ACC112 (cell line): ENCODE measurements around the gene SUGT1.
"Not testable (repeated sequence)": the region's sequence is repeated elsewhere in the genome, so short reads cannot be mapped to it uniquely, and the experiment has no call there.

ENCODE experiments used
- H2AFZ ChIP-seq: fragments of 200-600 bp; sonication (generic); one replicate; pipeline ENCODE4 v1.6.0; 2017; ENCODE audit warnings: antibody characterized with exemption, low read length; ENCODE audit not compliant: unreplicated experiment
- H3K27ac ChIP-seq: fragments of 200-600 bp; sonication (generic); 2 replicates; pipeline ENCODE4 v1.5.1; 2014; ENCODE audit warnings: low read depth, mild to moderate bottlenecking, antibody characterized with exemption, low read length, moderate library complexity
- H3K27me3 ChIP-seq: fragments of 200-600 bp; sonication (generic); 2 replicates; pipeline ENCODE4 v1.6.1; 2014; ENCODE audit warnings: mild to moderate bottlenecking, antibody characterized with exemption, low read length, moderate library complexity, mixed read lengths; ENCODE audit not compliant: insufficient read depth
- H3K36me3 ChIP-seq: fragments of 200-600 bp; sonication (generic); 2 replicates; pipeline ENCODE4 v1.6.1; 2016; ENCODE audit warnings: mild to moderate bottlenecking, antibody characterized with exemption, low read length, moderate library complexity, mixed read lengths; ENCODE audit not compliant: insufficient read depth
- H3K4me1 ChIP-seq: fragments of 200-600 bp; sonication (generic); one replicate; pipeline ENCODE4 v1.6.1; 2016; ENCODE audit warnings: low read length, mixed read lengths; ENCODE audit not compliant: insufficient read depth, unreplicated experiment, control insufficient read depth
- H3K4me3 ChIP-seq: fragments of 200-600 bp; sonication (generic); 2 replicates; pipeline ENCODE4 v1.5.1; 2014; ENCODE audit warnings: mild to moderate bottlenecking, low read depth, low read length
- H3K79me2 ChIP-seq: fragments of 200-600 bp; sonication (generic); one replicate; pipeline ENCODE4 v1.6.0; 2016; ENCODE audit warnings: low read length; ENCODE audit not compliant: control insufficient read depth, unreplicated experiment, insufficient read depth

The SUGT1 gene

GRCh38 chr13:52707375-52707774 lies 54.7 kb downstream of the SUGT1 start:
- Histone ChIP-seq H3K27me3 (no peaks in the 10 kb centered on the region), H3K36me3 (no peaks in the 10 kb centered on the region), H3K4me3 (no peak overlapping the region), H3K27ac (no peak overlapping the region), H3K4me1 (no peaks in the 10 kb centered on the region), H3K79me2 (no peaks in the 10 kb centered on the region), H2AFZ (no peak overlapping the region)

GRCh38 chr13:52708266-52708665 lies 55.6 kb downstream of the SUGT1 start:
- H3K4me3 ChIP-seq, H3K27me3 ChIP-seq, H3K36me3 ChIP-seq, H3K79me2 ChIP-seq, H2AFZ ChIP-seq, H3K4me1 ChIP-seq, H3K27ac ChIP-seq: not testable (repeated sequence)

- H3K27me3 ChIP-seq, result no peaks in the 10 kb centered on the region
These were observed 58.6 kb downstream of the SUGT1 start for GRCh38 chr13:52711286-52711685.

GRCh38 chr13:52712385-52712784 lies 59.7 kb downstream of the SUGT1 start:
- Histone ChIP-seq H3K79me2 (no peaks in the 10 kb centered on the region), H3K27ac (no peak overlapping the region), H2AFZ (no peak overlapping the region), H3K36me3 (no peaks in the 10 kb centered on the region), H3K27me3 (no peaks in the 10 kb centered on the region), H3K4me3 (no peak overlapping the region), H3K4me1 (no peaks in the 10 kb centered on the region)

More at GRCh38 chr13:52711286-52711685, 58.6 kb downstream of the SUGT1 start:
- Histone ChIP-seq H3K27ac (no peak overlapping the region), H2AFZ (no peak overlapping the region), H3K79me2 (no peaks in the 10 kb centered on the region), H3K4me3 (no peak overlapping the region), H3K36me3 (no peaks in the 10 kb centered on the region), H3K4me1 (no peaks in the 10 kb centered on the region)

GRCh38 chr13:52713894-52714293 lies 61.3 kb downstream of the SUGT1 start:
- H3K27me3 ChIP-seq, result no peaks in the 10 kb centered on the region
- no peaks in the 10 kb centered on the region for H3K4me1 ChIP-seq
- H3K36me3 ChIP-seq, result no peaks in the 10 kb centered on the region
- H3K79me2 ChIP-seq, result no peaks in the 10 kb centered on the region
- no peak overlapping the region for H3K4me3 ChIP-seq
- no peak overlapping the region for H3K27ac ChIP-seq
- no peak overlapping the region for H2AFZ ChIP-seq

- not testable (repeated sequence) for H3K4me1 ChIP-seq, H3K4me3 ChIP-seq, H3K27ac ChIP-seq, H3K79me2 ChIP-seq, H2AFZ ChIP-seq, H3K36me3 ChIP-seq
- peaks cover 16% of the 10 kb centered on the region for H3K27me3 ChIP-seq
These were observed 68.3 kb downstream of the SUGT1 start for GRCh38 chr13:52720904-52721303.

- not testable (repeated sequence) for H3K4me1 ChIP-seq, H3K36me3 ChIP-seq, H3K4me3 ChIP-seq, H3K79me2 ChIP-seq, H2AFZ ChIP-seq, H3K27ac ChIP-seq
- peaks cover 16% of the 10 kb centered on the region for H3K27me3 ChIP-seq
These were observed 68.7 kb downstream of the SUGT1 start for GRCh38 chr13:52721356-52721755.

- H3K79me2 ChIP-seq, result no peaks in the 10 kb centered on the region
- H3K27me3 ChIP-seq, result peaks cover 16% of the 10 kb centered on the region
- H2AFZ ChIP-seq, result no peak overlapping the region
- no peak overlapping the region for H3K4me3 ChIP-seq
- no peak overlapping the region for H3K27ac ChIP-seq
- H3K36me3 ChIP-seq, result no peaks in the 10 kb centered on the region
- no peaks in the 10 kb centered on the region for H3K4me1 ChIP-seq
These were observed 70.5 kb downstream of the SUGT1 start for GRCh38 chr13:52723181-52723580.

- no peaks in the 10 kb centered on the region for H3K36me3 ChIP-seq
- no peak overlapping the region for H2AFZ ChIP-seq
- no peak overlapping the region for H3K4me3 ChIP-seq
- peaks cover 16% of the 10 kb centered on the region for H3K27me3 ChIP-seq
- H3K27ac ChIP-seq, result no peak overlapping the region
- no peaks in the 10 kb centered on the region for H3K79me2 ChIP-seq
- no peaks in the 10 kb centered on the region for H3K4me1 ChIP-seq
These were observed 72.7 kb downstream of the SUGT1 start for GRCh38 chr13:52725302-52725701.

GRCh38 chr13:52726258-52726657 lies 73.6 kb downstream of the SUGT1 start:
- Histone ChIP-seq H3K27me3 (peaks cover 24% of the 10 kb centered on the region), H3K4me3 (no peak overlapping the region), H3K36me3 (no peaks in the 10 kb centered on the region), H3K79me2 (no peaks in the 10 kb centered on the region), H3K4me1 (no peaks in the 10 kb centered on the region), H2AFZ (no peak overlapping the region), H3K27ac (no peak overlapping the region)

- H3K36me3 ChIP-seq, result no peaks in the 10 kb centered on the region
- H3K27ac ChIP-seq, result no peak overlapping the region
- no peak overlapping the region for H3K4me3 ChIP-seq
- no peaks in the 10 kb centered on the region for H3K4me1 ChIP-seq
- no peak overlapping the region for H2AFZ ChIP-seq
- no peaks in the 10 kb centered on the region for H3K79me2 ChIP-seq
- peaks cover 71% of the 10 kb centered on the region for H3K27me3 ChIP-seq
These were observed 81.5 kb downstream of the SUGT1 start for GRCh38 chr13:52734075-52734623.
